ENCODE results near the gene DCUN1D1.
A peak's percentile ranks its signal among the peaks of the same experiment; 100 is the strongest.

Gene DCUN1D1

GRCh38 chr3:182940266-182940808 is 40.0 kb downstream of the DCUN1D1 start:
- Mint-ChIP-seq H3K27me3 (no peaks in the 10 kb centered on the region), H3K27ac (peak overlapping the region in 1 of 2 donors; percentile 79), H3K36me3 (ENCODE audit: insufficient read depth) (peaks cover 10% of the 10 kb centered on the region), H3K9me3 (no peaks in the 10 kb centered on the region), H3K4me1 (ENCODE audit: low read depth in 2 of 2) (peaks cover 8 to 9% of the 10 kb centered on the region in 2 donors), H3K4me3 (no peak overlapping the region)
- no peak for ATAC-seq (replicated peaks)
- DNase-seq, result no peak

- H3K27me3 Mint-ChIP-seq, result no peaks in the 10 kb centered on the region
- peaks cover 7% of the 10 kb centered on the region for H3K36me3 Mint-ChIP-seq (ENCODE audit: insufficient read depth)
- H3K4me1 Mint-ChIP-seq (ENCODE audit: low read depth in 2 of 2), result peaks cover 8 to 9% of the 10 kb centered on the region in 2 donors
- ATAC-seq (replicated peaks) (peak; percentile 44), DNase-seq (no peak)
- H3K27ac Mint-ChIP-seq, result peak overlapping the region in 1 of 2 donors; percentile 78
- peak overlapping the region in 1 of 2 donors; percentile 3 for H3K4me3 Mint-ChIP-seq
- no peaks in the 10 kb centered on the region for H3K9me3 Mint-ChIP-seq
Measured at GRCh38 chr3:182937293-182938051, 42.9 kb downstream of the DCUN1D1 start.

DNA sequence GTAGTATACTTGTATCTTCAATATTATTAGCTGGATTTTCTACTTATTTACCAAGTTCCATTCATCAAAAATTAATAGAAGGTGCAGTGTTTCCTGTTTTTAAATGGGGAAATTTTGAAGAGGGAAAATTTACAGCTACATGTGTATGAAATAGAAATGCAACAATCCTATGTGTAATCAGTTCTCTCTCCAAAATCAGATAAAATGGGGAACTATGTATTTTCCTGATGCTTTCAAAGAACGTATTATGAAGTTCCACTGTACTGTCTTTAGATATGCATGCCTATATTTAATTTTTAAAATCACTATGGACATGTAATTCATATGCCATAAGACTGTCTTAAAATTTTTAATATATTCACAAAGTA is 43.4 kb downstream of the DCUN1D1 start:
- Mint-ChIP-seq H3K27me3 (no peaks in the 10 kb centered on the region), H3K36me3 (ENCODE audit: insufficient read depth) (peaks cover 7% of the 10 kb centered on the region), H3K9me3 (no peaks in the 10 kb centered on the region), H3K27ac (peak overlapping the region in 1 of 2 donors; percentile 78), H3K4me3 (no peak overlapping the region), H3K4me1 (ENCODE audit: low read depth in 2 of 2) (peaks cover 8 to 9% of the 10 kb centered on the region in 2 donors)
- DNase-seq (no peak), ATAC-seq (replicated peaks) (no peak)

GRCh38 chr3:182936239-182936917 is 44.0 kb downstream of the DCUN1D1 start:
- no peaks in the 10 kb centered on the region for H3K27me3 Mint-ChIP-seq
- DNase-seq, result no peak
- no peak for ATAC-seq (replicated peaks)
- peaks cover 10% of the 10 kb centered on the region for H3K36me3 Mint-ChIP-seq (ENCODE audit: insufficient read depth)
- peaks cover 8 to 9% of the 10 kb centered on the region in 2 donors for H3K4me1 Mint-ChIP-seq (ENCODE audit: low read depth in 2 of 2)
- no peak overlapping the region for H3K4me3 Mint-ChIP-seq
- peak overlapping the region in 1 of 2 donors; percentile 78 for H3K27ac Mint-ChIP-seq
- H3K9me3 Mint-ChIP-seq, result no peaks in the 10 kb centered on the region

- H3K4me3 Mint-ChIP-seq, result no peak overlapping the region
- ATAC-seq (replicated peaks) (no peak), DNase-seq (no peak)
- no peaks in the 10 kb centered on the region for H3K9me3 Mint-ChIP-seq
- peak overlapping the region in 1 of 2 donors; percentile 46 for H3K27ac Mint-ChIP-seq
- H3K4me1 Mint-ChIP-seq (ENCODE audit: low read depth in 2 of 2), result peaks cover 8 to 9% of the 10 kb centered on the region in 2 donors
- peaks cover 10% of the 10 kb centered on the region for H3K36me3 Mint-ChIP-seq (ENCODE audit: insufficient read depth)
- H3K27me3 Mint-ChIP-seq, result no peaks in the 10 kb centered on the region
Measured at GRCh38 chr3:182935803-182936202, 44.5 kb downstream of the DCUN1D1 start.

- Mint-ChIP-seq H3K9me3 (peaks cover 0 to 2% of the 10 kb centered on the region in 2 donors), H3K27me3 (no peaks in the 10 kb centered on the region), H3K36me3 (ENCODE audit: insufficient read depth) (peaks cover 6% of the 10 kb centered on the region), H3K4me3 (no peak overlapping the region), H3K4me1 (ENCODE audit: low read depth in 2 of 2) (peaks cover 6 to 7% of the 10 kb centered on the region in 2 donors), H3K27ac (no peak overlapping the region)
- no peak for DNase-seq
- ATAC-seq (replicated peaks), result no peak
Measured at GRCh38 chr3:182925944-182926337, 54.4 kb downstream of the DCUN1D1 start.

- H3K36me3 Mint-ChIP-seq (ENCODE audit: insufficient read depth), result peaks cover 11% of the 10 kb centered on the region
- DNase-seq (no peak), ATAC-seq (replicated peaks) (no peak)
- H3K27me3 Mint-ChIP-seq, result no peaks in the 10 kb centered on the region
- peaks cover 6 to 7% of the 10 kb centered on the region in 2 donors for H3K4me1 Mint-ChIP-seq (ENCODE audit: low read depth in 2 of 2)
- no peak overlapping the region for H3K4me3 Mint-ChIP-seq
- H3K27ac Mint-ChIP-seq, result no peak overlapping the region
- peaks cover 0 to 2% of the 10 kb centered on the region in 2 donors for H3K9me3 Mint-ChIP-seq
Measured at GRCh38 chr3:182925330-182925943, 54.9 kb downstream of the DCUN1D1 start.

DNA sequence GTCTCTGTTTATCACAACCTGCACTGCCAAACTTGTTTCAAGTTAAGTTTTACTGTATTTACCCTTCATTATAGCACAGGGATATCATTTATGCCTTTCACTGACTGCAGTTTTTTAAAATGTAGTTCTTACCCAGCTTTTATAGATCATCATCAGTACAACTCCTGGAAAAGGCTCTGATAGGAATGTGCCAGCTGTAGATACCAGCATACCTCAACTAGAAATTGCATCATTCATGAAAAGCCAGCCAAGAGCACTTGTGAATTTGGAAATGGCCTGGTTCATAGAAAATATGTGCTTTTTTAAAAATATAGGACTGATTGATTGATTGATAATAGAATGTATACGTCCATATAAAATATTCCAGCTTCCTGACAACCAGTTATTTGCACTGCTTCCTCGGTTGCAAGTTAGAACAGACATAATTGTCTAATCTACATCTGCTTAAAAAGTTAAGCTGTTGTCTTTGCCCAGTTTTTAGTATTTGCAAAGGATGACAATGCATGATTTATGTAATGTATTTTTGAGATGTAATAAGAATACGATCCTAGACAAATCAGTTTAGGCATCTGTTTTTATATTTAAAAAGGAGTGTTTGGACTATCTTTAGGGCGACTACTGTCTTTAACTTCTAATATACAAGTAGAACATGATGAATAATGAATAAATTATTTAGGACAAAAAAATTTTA is 58.5 kb downstream of the DCUN1D1 start:
- no peaks in the 10 kb centered on the region for H3K9me3 Mint-ChIP-seq
- H3K36me3 Mint-ChIP-seq (ENCODE audit: insufficient read depth), result peaks cover 20% of the 10 kb centered on the region
- H3K27me3 Mint-ChIP-seq, result no peaks in the 10 kb centered on the region
- ATAC-seq (replicated peaks), result no peak
- DNase-seq, result no peak
- H3K4me1 Mint-ChIP-seq (ENCODE audit: low read depth in 2 of 2), result peaks cover 2 to 6% of the 10 kb centered on the region in 2 donors
- no peak overlapping the region for H3K4me3 Mint-ChIP-seq
- no peak overlapping the region for H3K27ac Mint-ChIP-seq

DNA sequence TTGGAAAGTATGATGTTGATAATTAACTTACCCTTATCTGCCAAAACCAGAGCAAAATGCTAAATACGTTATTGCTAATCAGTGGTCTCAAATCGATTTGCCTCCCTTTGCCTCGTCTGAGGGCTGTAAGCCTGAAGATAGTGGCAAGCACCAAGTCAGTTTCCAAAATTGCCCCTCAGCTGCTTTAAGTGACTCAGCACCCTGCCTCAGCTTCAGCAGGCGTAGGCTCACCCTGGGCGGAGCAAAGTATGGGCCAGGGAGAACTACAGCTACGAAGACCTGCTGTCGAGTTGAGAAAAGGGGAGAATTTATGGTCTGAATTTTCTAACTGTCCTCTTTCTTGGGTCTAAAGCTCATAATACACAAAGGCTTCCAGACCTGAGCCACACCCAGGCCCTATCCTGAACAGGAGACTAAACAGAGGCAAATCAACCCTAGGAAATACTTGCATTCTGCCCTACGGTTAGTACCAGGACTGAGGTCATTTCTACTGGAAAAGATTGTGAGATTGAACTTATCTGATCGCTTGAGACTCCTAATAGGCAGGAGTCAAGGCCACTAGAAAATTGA is 59.7 kb downstream of the DCUN1D1 start:
- H3K36me3 Mint-ChIP-seq (ENCODE audit: insufficient read depth), result peaks cover 22% of the 10 kb centered on the region
- H3K27ac Mint-ChIP-seq, result no peak overlapping the region
- H3K4me1 Mint-ChIP-seq (ENCODE audit: low read depth in 2 of 2), result no peaks in the 10 kb centered on the region
- DNase-seq (no peak), ATAC-seq (replicated peaks) (no peak)
- no peaks in the 10 kb centered on the region for H3K27me3 Mint-ChIP-seq
- H3K4me3 Mint-ChIP-seq, result no peak overlapping the region
- no peaks in the 10 kb centered on the region for H3K9me3 Mint-ChIP-seq

GRCh38 chr3:182919866-182920357 is 60.4 kb downstream of the DCUN1D1 start:
- ATAC-seq (replicated peaks), result no peak
- Mint-ChIP-seq H3K27me3 (no peaks in the 10 kb centered on the region), H3K9me3 (no peaks in the 10 kb centered on the region), H3K36me3 (ENCODE audit: insufficient read depth) (peaks cover 28% of the 10 kb centered on the region), H3K27ac (no peak overlapping the region), H3K4me3 (no peak overlapping the region), H3K4me1 (ENCODE audit: low read depth in 2 of 2) (peaks cover 0 to 4% of the 10 kb centered on the region in 2 donors)
- DNase-seq, result no peak

DNA sequence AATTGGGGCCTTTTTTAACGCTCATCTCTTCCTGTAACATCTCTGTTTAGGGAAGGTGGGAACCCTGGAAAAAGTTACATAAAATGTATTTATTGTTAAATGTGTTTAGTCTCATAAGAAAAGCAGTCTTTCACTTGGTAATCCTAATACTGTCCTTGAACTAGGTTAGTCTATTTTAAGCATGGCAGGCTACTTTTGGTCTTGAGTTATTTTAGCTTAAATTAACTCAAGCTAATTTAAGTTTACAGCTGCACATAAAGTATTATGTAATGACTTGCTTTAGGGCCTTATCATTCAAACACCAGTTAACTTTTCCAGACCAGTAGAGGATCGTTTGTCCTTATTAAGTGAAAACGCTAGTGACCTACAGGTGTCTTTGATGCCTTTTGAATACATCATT is 63.2 kb downstream of the DCUN1D1 start:
- ATAC-seq (replicated peaks), result no peak
- no peak overlapping the region for H3K4me3 Mint-ChIP-seq
- no peak for DNase-seq
- peaks cover 27% of the 10 kb centered on the region for H3K36me3 Mint-ChIP-seq (ENCODE audit: insufficient read depth)
- H3K4me1 Mint-ChIP-seq (ENCODE audit: low read depth in 2 of 2), result peaks cover 12 to 28% of the 10 kb centered on the region in 2 donors
- H3K9me3 Mint-ChIP-seq, result no peaks in the 10 kb centered on the region
- H3K27me3 Mint-ChIP-seq, result no peaks in the 10 kb centered on the region
- no peak overlapping the region for H3K27ac Mint-ChIP-seq

DNA sequence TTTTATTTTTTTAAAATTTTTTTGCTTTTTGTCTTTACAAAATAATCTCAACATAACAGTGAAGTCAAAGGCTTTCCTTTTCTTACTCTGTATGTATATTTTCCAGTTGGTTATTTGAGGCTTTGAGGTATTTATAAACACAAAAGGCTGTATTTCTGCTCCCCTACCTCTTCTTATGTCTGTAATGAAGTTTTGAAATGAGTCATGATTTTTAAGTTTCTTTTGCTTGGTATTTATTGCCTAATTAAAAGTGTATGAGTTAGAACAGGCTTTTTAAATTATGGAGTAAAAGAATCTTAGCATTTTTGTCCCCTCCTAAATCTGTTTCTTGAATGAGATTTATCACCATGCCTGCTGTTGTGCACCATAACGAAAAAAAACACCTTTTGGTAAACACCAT is 66.0 kb downstream of the DCUN1D1 start:
- no peak for DNase-seq
- H3K36me3 Mint-ChIP-seq (ENCODE audit: insufficient read depth), result peaks cover 22% of the 10 kb centered on the region
- H3K27ac Mint-ChIP-seq, result peak overlapping the region; percentile 69 to 92
- H3K4me3 Mint-ChIP-seq, result peak overlapping the region; percentile 17 to 56
- peaks cover 24 to 45% of the 10 kb centered on the region in 2 donors for H3K4me1 Mint-ChIP-seq (ENCODE audit: low read depth in 2 of 2)
- H3K27me3 Mint-ChIP-seq, result no peaks in the 10 kb centered on the region
- no peaks in the 10 kb centered on the region for H3K9me3 Mint-ChIP-seq
- peak; percentile 13 for ATAC-seq (replicated peaks)
